ENCODE measurements around the gene PIGL.
"Not testable (repeated sequence)": the region's sequence is repeated elsewhere in the genome, so short reads cannot be mapped to it uniquely, and the experiment has no call there.

- not testable (repeated sequence) for TF ChIP-seq CTCF (IDR thresholded peaks at IDR 0.05); POLR2A (IDR thresholded peaks at IDR 0.05); POLR2AphosphoS5 (IDR thresholded peaks at IDR 0.05); EP300 (IDR thresholded peaks at IDR 0.05; ENCODE audit: low read depth)
Measured at GRCh38 chr17:16194307-16194835, 22.6 kb upstream of the PIGL start.

Data from transverse colon (tissue), 4 donors.